Activated CD4-positive, alpha-beta memory T cell treated with anti-CD3 and anti-CD28 coated beads, Interleukin-2, amount 10 ng/mL, durations not matched to agents 7 days and 5 days (primary cell): ENCODE data around the gene GBX2. TPM values are rescaled to one million over a fixed set of nuclear protein-coding genes. Genes with fewer than 3 reads are reported as not detected.
"Not testable (repeated sequence)": the region's sequence is repeated elsewhere in the genome, so short reads cannot be mapped to it uniquely, and the experiment has no call there.

ENCODE experiments used
- CTCF ChIA-PET: fragments of 350-600 bp; sonication (Branson Sonifier 250); formaldehyde crosslinking; loops from one replicate; lab custom pipeline; 2021; ENCODE audit warnings: antibody characterized with exemption, inconsistent platforms; lab: Charles Lee
- POLR2A ChIA-PET: fragments of 350-600 bp; sonication (Branson Sonifier 250); formaldehyde crosslinking; loops from one replicate; lab custom pipeline; 2021; ENCODE audit warnings: antibody characterized with exemption; lab: Charles Lee
- DNase-seq: peaks from one replicate; pipeline ENCODE4 v3.0.0-alpha.2; 2020
- H3K27ac Mint-ChIP-seq: one replicate; pipeline ENCODE4 v1.8.0; 2021; ENCODE audit warnings: mild to moderate bottlenecking, mixed read lengths
- H3K27me3 Mint-ChIP-seq: one replicate; pipeline ENCODE4 v1.8.0; 2021; ENCODE audit warnings: mixed read lengths
- H3K36me3 Mint-ChIP-seq: one replicate; pipeline ENCODE4 v1.8.0; 2021; ENCODE audit warnings: low read depth, mixed read lengths
- H3K4me1 Mint-ChIP-seq: one replicate; pipeline ENCODE4 v1.8.0; 2021; ENCODE audit warnings: mixed read lengths
- H3K4me3 Mint-ChIP-seq: one replicate; pipeline ENCODE4 v1.8.0; 2021; ENCODE audit warnings: mild to moderate bottlenecking, mixed read lengths
- H3K9me3 Mint-ChIP-seq: one replicate; pipeline ENCODE4 v1.8.0; 2021; ENCODE audit warnings: mixed read lengths
- total RNA-seq, 2 experiments: library from RNA; stranded (reverse); gene quantifications; one replicate each; pipeline ENCODE4 v1.2.3, GENCODE V29; 2021

The GBX2 gene
- total RNA-seq, 2 experiments from 2014 or later: not detected

GRCh38 chr2:236146436-236146835, 21.8 kb downstream of the GBX2 start:
- CTCF ChIA-PET: no interaction called here
- Mint-ChIP-seq H3K36me3 (no peaks in the 10 kb centered on the region), H3K9me3 (no peaks in the 10 kb centered on the region), H3K27ac (no peak overlapping the region), H3K4me1 (no peaks in the 10 kb centered on the region), H3K27me3 (peaks cover 2% of the 10 kb centered on the region), H3K4me3 (no peak overlapping the region)
- DNase-seq: no peak
- POLR2A ChIA-PET: no interaction called here

DNA sequence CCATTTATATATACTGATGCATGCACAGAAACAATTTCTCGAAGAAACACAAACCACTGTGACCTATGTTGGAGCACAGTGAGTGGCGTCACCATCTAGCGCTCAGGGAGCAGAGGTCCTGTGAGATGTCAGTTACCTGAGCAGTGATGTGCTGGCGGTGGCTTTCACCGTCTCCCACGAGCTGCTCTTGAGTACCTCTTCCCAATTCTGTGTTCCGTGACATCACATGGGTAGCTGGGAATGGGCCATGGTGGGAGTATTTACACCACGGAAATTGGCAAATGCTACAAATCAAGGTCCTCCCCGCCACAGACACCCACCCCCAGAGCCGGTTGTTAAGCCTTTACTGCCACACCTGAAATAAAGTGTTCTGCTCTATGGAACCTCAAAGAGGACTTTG, 24.4 kb downstream of the GBX2 start:
- H3K27ac Mint-ChIP-seq: no peak overlapping the region
- CTCF ChIA-PET: no interaction called here
- POLR2A ChIA-PET: no interaction called here
- no peak for DNase-seq
- no peaks in the 10 kb centered on the region for H3K4me1 Mint-ChIP-seq
- no peaks in the 10 kb centered on the region for H3K9me3 Mint-ChIP-seq
- H3K36me3 Mint-ChIP-seq: no peaks in the 10 kb centered on the region
- H3K27me3 Mint-ChIP-seq: peaks cover 2% of the 10 kb centered on the region
- H3K4me3 Mint-ChIP-seq: no peak overlapping the region

DNA sequence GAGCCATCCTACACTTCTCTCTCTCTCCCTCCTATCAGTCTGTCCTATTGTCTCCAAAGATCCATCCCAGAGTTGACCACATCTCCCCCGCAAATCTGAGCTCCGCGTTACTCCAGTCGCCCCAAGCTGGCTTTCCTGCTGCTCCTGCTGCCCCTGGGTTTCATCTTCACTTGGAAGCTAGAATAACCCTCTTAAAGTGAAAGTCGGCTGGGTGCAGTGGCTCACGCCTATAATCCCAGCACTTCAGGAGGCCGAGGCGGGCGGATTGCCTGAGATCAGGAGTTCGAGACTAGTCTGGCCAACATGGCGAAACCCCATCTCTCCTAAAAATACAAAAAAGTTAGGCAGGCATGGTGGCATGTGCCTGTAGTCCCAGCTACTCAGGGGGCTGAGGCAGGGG, 26.6 kb downstream of the GBX2 start:
- H3K4me3 Mint-ChIP-seq, H3K27me3 Mint-ChIP-seq, H3K36me3 Mint-ChIP-seq, H3K4me1 Mint-ChIP-seq, H3K27ac Mint-ChIP-seq, H3K9me3 Mint-ChIP-seq, DNase-seq, CTCF ChIA-PET, POLR2A ChIA-PET: not testable (repeated sequence)

- H3K27me3 Mint-ChIP-seq: no peaks in the 10 kb centered on the region
- H3K4me3 Mint-ChIP-seq: no peak overlapping the region
- H3K4me1 Mint-ChIP-seq: no peaks in the 10 kb centered on the region
- no peaks in the 10 kb centered on the region for H3K36me3 Mint-ChIP-seq
- ChIA-PET POLR2A (no interaction called here), CTCF (no interaction called here)
- DNase-seq: no peak
- no peak overlapping the region for H3K27ac Mint-ChIP-seq
- no peaks in the 10 kb centered on the region for H3K9me3 Mint-ChIP-seq
These were observed 31.1 kb downstream of the GBX2 start for GRCh38 chr2:236137066-236137465.

- ChIA-PET POLR2A (no interaction called here), CTCF (no interaction called here)
- H3K36me3 Mint-ChIP-seq: no peaks in the 10 kb centered on the region
- no peaks in the 10 kb centered on the region for H3K4me1 Mint-ChIP-seq
- H3K9me3 Mint-ChIP-seq: no peaks in the 10 kb centered on the region
- DNase-seq: no peak
- H3K27ac Mint-ChIP-seq: no peak overlapping the region
- H3K4me3 Mint-ChIP-seq: no peak overlapping the region
- H3K27me3 Mint-ChIP-seq: no peaks in the 10 kb centered on the region
These were observed 31.6 kb downstream of the GBX2 start for GRCh38 chr2:236136538-236136937.

- no peak for DNase-seq
- Mint-ChIP-seq H3K27ac (no peak overlapping the region), H3K9me3 (no peaks in the 10 kb centered on the region), H3K27me3 (no peaks in the 10 kb centered on the region), H3K36me3 (no peaks in the 10 kb centered on the region), H3K4me3 (no peak overlapping the region), H3K4me1 (no peaks in the 10 kb centered on the region)
- ChIA-PET POLR2A (no interaction called here), CTCF (no interaction called here)
These were observed 34.7 kb downstream of the GBX2 start for GRCh38 chr2:236133410-236134012.

DNA sequence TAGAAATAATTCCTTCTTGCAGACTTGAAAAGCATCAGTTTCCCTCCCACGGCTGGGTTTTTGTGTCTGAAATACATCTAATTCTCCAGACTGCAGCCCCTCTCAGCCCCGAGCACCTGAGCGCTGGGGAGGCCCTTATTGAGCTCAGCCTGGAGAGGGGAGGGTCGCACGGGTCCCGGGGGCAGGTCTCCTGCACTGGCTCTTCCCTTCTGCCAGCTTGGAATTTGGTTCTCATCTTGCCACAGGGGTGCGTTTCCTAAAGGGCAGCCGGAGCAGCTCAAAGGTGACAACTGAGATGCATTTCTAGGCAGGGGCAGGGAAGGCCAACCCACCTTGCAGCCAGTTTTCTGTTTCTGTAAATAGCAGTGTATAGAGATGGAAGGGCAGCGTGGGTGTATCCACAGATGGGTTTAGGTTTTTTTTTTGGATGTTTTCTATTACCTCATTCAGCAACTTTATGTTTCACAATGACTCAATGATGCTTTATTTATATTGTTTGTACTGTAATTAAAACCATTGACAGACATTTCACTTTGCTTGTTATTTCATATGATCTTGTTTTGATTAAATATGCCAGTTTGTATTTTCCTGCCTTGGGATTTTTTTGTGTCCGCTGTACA, 37.0 kb downstream of the GBX2 start:
- no peaks in the 10 kb centered on the region for H3K27me3 Mint-ChIP-seq
- H3K9me3 Mint-ChIP-seq: no peaks in the 10 kb centered on the region
- CTCF ChIA-PET: no interaction called here
- POLR2A ChIA-PET: no interaction called here
- no peak overlapping the region for H3K4me3 Mint-ChIP-seq
- no peaks in the 10 kb centered on the region for H3K36me3 Mint-ChIP-seq
- no peaks in the 10 kb centered on the region for H3K4me1 Mint-ChIP-seq
- no peak overlapping the region for H3K27ac Mint-ChIP-seq
- DNase-seq: no peak

GRCh38 chr2:236130349-236130998, 37.7 kb downstream of the GBX2 start:
- ChIA-PET POLR2A (no interaction called here), CTCF (no interaction called here)
- H3K4me3 Mint-ChIP-seq: no peak overlapping the region
- DNase-seq: no peak
- H3K9me3 Mint-ChIP-seq: no peaks in the 10 kb centered on the region
- no peaks in the 10 kb centered on the region for H3K4me1 Mint-ChIP-seq
- H3K27ac Mint-ChIP-seq: no peak overlapping the region
- no peaks in the 10 kb centered on the region for H3K27me3 Mint-ChIP-seq
- H3K36me3 Mint-ChIP-seq: no peaks in the 10 kb centered on the region

GRCh38 chr2:236129935-236130334, 38.3 kb downstream of the GBX2 start:
- Mint-ChIP-seq H3K4me1 (no peaks in the 10 kb centered on the region), H3K36me3 (no peaks in the 10 kb centered on the region), H3K9me3 (no peaks in the 10 kb centered on the region), H3K27ac (no peak overlapping the region), H3K4me3 (no peak overlapping the region), H3K27me3 (no peaks in the 10 kb centered on the region)
- POLR2A ChIA-PET: no interaction called here
- no peak for DNase-seq
- CTCF ChIA-PET: no interaction called here

DNA sequence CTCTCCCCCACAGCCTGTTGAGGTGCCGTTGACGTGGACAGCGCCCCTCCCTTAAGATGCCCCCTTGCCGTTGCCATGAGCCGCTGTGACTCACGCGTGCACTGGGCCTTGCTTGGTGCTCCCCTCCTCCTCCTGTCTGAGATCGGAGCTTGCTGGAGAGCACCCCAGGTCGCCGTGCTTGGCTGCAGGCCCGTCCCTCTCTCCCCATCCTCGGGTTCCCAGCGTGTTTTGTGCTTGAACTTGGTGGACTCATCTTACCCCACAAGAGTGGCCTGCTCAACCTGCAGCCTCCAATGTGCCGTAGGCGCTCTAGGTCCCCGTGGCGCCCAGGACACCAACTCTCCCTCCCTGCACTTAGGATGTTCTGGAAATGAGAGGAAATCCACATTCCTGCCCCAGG, 39.9 kb downstream of the GBX2 start:
- no peak for DNase-seq
- Mint-ChIP-seq H3K27ac (no peak overlapping the region), H3K27me3 (no peaks in the 10 kb centered on the region), H3K36me3 (no peaks in the 10 kb centered on the region), H3K4me3 (no peak overlapping the region), H3K4me1 (no peaks in the 10 kb centered on the region), H3K9me3 (no peaks in the 10 kb centered on the region)
- ChIA-PET CTCF (no interaction called here), POLR2A (no interaction called here)

DNA sequence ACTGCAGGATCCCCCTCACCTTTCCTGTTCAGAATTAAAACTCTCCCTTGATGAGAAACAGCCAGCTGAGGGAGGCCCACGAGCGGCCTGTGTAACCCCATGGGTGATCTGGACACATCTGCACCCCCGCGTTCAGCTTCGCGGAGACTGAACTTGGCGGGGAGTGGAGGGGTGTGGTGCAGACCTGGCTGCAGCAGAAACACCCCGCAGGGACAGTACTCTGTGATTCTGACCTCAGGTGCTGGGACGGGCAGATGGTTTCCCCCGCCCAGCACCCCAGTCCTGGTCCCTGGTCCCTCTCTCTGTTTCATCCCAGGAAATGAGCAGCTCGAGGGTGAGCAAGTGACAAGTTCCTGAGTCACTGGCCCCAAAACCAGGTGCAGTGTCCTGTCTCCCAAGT, 41.2 kb downstream of the GBX2 start:
- Mint-ChIP-seq H3K9me3 (no peaks in the 10 kb centered on the region), H3K4me1 (no peaks in the 10 kb centered on the region), H3K36me3 (no peaks in the 10 kb centered on the region), H3K27ac (no peak overlapping the region), H3K27me3 (no peaks in the 10 kb centered on the region), H3K4me3 (no peak overlapping the region)
- ChIA-PET POLR2A (no interaction called here), CTCF (no interaction called here)
- no peak for DNase-seq

GRCh38 chr2:236125541-236125940, 42.6 kb downstream of the GBX2 start:
- no peak overlapping the region for H3K4me3 Mint-ChIP-seq
- H3K27me3 Mint-ChIP-seq: no peaks in the 10 kb centered on the region
- DNase-seq: no peak
- POLR2A ChIA-PET: no interaction called here
- H3K9me3 Mint-ChIP-seq: no peaks in the 10 kb centered on the region
- H3K36me3 Mint-ChIP-seq: no peaks in the 10 kb centered on the region
- no peak overlapping the region for H3K27ac Mint-ChIP-seq
- H3K4me1 Mint-ChIP-seq: no peaks in the 10 kb centered on the region
- CTCF ChIA-PET: no interaction called here

DNA sequence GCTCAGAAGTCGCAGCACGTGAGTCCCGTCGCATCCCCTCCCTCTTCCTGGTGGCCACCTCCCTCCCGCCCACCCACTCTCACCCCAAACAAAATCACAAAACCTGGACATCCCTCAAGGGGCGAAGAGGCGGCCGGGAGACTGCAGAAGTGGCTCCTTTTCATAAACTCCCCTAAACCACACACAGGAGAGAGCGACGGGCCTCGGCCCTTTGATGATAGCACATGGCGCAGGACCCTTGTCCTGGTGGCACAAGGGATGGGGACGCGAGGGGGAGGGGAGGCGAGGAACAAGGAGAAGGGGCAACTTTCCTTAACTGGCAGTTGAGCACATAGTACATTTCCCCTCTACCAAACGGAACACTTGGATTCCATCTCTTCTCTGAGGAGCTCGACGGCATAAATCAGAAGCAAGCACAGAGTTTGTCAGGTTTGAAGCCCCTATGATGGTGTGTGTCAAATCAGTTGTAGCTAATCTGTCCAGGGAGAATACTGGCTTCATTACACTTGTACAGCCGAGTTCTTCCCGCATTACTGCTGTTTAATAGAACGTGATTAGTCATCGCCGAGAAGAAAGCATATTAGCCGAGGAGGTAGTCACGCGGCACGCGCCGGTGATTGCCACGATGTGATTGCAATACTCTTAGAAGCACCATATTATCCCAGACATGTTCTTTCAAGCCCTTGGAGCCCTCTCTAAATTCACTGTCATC, 43.8 kb downstream of the GBX2 start:
- no peaks in the 10 kb centered on the region for H3K27me3 Mint-ChIP-seq
- no peaks in the 10 kb centered on the region for H3K9me3 Mint-ChIP-seq
- no peak overlapping the region for H3K4me3 Mint-ChIP-seq
- ChIA-PET POLR2A (no interaction called here), CTCF (no interaction called here)
- no peak for DNase-seq
- H3K27ac Mint-ChIP-seq: no peak overlapping the region
- no peaks in the 10 kb centered on the region for H3K36me3 Mint-ChIP-seq
- H3K4me1 Mint-ChIP-seq: no peaks in the 10 kb centered on the region
